Retinal pigment epithelial cell (primary cell): Measurements from ENCODE around the gene LMBR1.
A peak's percentile ranks its signal among the peaks of the same experiment; 100 is the strongest.

ENCODE experiments used
- DNase-seq: peaks from one replicate; pipeline ENCODE4 v3.0.0-alpha.2; 2010; ENCODE audit warnings: low read depth
- H3K4me3 ChIP-seq: 2 replicates; pipeline ENCODE4 v1.5.1; 2011; ENCODE audit warnings: mild to moderate bottlenecking, low read length, control low read depth, moderate library complexity
- CTCF ChIP-seq: conservative IDR thresholded peaks from 2 replicates; pipeline ENCODE4 v1.5.1; 2011; ENCODE audit warnings: low read depth, low read length, control low read depth, inconsistent platforms

LMBR1 gene

GRCh38 chr7:156829669-156830336 is 63.2 kb downstream of the LMBR1 start:
- no peak for TF ChIP-seq CTCF
- no peak for DNase-seq
- H3K4me3 ChIP-seq = no peak overlapping the region

- no peak overlapping the region for H3K4me3 ChIP-seq
- peak; percentile 59 for TF ChIP-seq CTCF
- peak; percentile 5 for DNase-seq
Observed at GRCh38 chr7:156827587-156828203, 65.3 kb downstream of the LMBR1 start.

- no peak overlapping the region for H3K4me3 ChIP-seq
- DNase-seq = no peak
- no peak for TF ChIP-seq CTCF
Observed at GRCh38 chr7:156823435-156823834, 69.5 kb downstream of the LMBR1 start.

- TF ChIP-seq CTCF = peak; percentile 26
- H3K4me3 ChIP-seq = no peak overlapping the region
- no peak for DNase-seq
Observed at GRCh38 chr7:156820445-156821063, 72.4 kb downstream of the LMBR1 start.

GRCh38 chr7:156819733-156820295 is 73.2 kb downstream of the LMBR1 start:
- TF ChIP-seq CTCF = no peak
- DNase-seq = no peak
- no peak overlapping the region for H3K4me3 ChIP-seq

- no peak overlapping the region for H3K4me3 ChIP-seq
- DNase-seq = no peak
- TF ChIP-seq CTCF = no peak
Observed at GRCh38 chr7:156818133-156818532, 74.8 kb downstream of the LMBR1 start.
